GM18517 (cell line): Measurements from ENCODE around the gene ERCC6L2.

Source experiments
- ATAC-seq: cut with Tn5 transposase; IDR thresholded peaks from one replicate; pipeline ENCODE4 v1.9.1; 2021; ENCODE audit warnings: mild to moderate bottlenecking, moderate library complexity; ENCODE audit not compliant: unreplicated experiment

Gene ERCC6L2, protein sequence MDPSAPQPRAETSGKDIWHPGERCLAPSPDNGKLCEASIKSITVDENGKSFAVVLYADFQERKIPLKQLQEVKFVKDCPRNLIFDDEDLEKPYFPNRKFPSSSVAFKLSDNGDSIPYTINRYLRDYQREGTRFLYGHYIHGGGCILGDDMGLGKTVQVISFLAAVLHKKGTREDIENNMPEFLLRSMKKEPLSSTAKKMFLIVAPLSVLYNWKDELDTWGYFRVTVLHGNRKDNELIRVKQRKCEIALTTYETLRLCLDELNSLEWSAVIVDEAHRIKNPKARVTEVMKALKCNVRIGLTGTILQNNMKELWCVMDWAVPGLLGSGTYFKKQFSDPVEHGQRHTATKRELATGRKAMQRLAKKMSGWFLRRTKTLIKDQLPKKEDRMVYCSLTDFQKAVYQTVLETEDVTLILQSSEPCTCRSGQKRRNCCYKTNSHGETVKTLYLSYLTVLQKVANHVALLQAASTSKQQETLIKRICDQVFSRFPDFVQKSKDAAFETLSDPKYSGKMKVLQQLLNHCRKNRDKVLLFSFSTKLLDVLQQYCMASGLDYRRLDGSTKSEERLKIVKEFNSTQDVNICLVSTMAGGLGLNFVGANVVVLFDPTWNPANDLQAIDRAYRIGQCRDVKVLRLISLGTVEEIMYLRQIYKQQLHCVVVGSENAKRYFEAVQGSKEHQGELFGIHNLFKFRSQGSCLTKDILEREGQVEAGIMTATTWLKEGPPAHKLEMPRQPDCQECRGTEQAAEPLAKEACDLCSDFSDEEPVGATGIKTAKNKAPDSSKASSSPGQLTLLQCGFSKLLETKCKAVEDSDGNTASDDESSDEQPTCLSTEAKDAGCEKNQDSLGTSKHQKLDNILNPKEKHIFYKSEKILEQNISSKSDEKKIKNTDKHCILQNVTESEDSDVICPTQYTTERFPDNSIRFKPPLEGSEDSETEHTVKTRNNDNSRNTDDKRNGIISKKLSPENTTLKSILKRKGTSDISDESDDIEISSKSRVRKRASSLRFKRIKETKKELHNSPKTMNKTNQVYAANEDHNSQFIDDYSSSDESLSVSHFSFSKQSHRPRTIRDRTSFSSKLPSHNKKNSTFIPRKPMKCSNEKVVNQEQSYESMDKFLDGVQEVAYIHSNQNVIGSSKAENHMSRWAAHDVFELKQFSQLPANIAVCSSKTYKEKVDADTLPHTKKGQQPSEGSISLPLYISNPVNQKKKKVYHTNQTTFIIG (N-terminal part only)

GRCh38 chr9:95875305-95876137, at the start of gene ERCC6L2:
ERCC6L2 (plus strand) TSS chr9:95875691; CDS start chr9:95876039, 348 bp downstream.
- ATAC-seq: peak; percentile 77

- no peak for ATAC-seq
Observed at GRCh38 chr9:95826183-95826838, 49.2 kb upstream of the ERCC6L2 start.

GRCh38 chr9:95830768-95831167, 44.7 kb upstream of the ERCC6L2 start:
- ATAC-seq: no peak

GRCh38 chr9:95831810-95832209, 43.7 kb upstream of the ERCC6L2 start:
- no peak for ATAC-seq

GRCh38 chr9:95833546-95834178, 41.8 kb upstream of the ERCC6L2 start:
- ATAC-seq: no peak

GRCh38 chr9:95834281-95834907, 41.1 kb upstream of the ERCC6L2 start:
- ATAC-seq: no peak

- no peak for ATAC-seq
Observed at GRCh38 chr9:95835393-95835792, 40.1 kb upstream of the ERCC6L2 start.

GRCh38 chr9:95836072-95836471, 39.4 kb upstream of the ERCC6L2 start:
- ATAC-seq: no peak

GRCh38 chr9:95839012-95839411, 36.5 kb upstream of the ERCC6L2 start:
- ATAC-seq: no peak

- ATAC-seq: no peak
Observed at GRCh38 chr9:95840074-95840473, 35.4 kb upstream of the ERCC6L2 start.

GRCh38 chr9:95841377-95841776, 34.1 kb upstream of the ERCC6L2 start:
- no peak for ATAC-seq

DNA sequence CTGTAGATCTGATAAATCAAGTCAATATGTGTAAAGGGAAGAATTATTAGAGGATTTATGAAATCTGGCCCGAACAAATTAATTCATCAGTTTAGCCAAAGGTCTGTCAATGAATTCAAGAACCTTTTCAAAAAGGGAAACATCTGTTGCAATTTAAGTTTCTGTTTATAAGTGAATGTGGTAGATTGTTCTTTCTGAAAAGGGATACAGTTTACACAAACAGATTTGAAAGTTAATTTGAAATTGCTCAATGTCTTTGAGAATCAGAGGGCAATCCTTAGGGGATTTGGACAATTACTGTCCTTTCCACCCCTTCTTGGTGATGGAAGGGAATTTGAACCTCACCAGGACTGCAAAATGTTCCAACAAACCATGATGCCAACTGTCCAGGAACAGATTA, 29.7 kb upstream of the ERCC6L2 start:
- no peak for ATAC-seq

DNA sequence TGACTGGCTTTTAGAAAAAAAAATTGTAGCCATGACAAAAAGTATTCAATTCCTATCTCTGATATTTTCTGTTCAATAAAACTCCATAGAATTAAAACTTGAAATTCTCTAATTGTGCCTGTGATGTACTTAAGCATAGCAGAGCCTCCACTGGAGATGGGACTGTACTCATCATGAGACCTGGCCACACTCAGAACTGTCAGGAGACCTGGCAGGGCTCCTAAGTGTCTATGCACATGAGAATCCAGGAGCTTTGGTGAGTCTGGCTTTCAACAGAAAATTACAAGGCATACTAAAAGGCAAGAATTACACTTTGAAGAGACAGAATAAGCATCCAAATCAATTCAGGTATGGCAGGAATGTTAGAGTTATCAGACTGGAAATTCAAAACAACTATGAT, 26.7 kb upstream of the ERCC6L2 start:
- ATAC-seq: no peak

- peak; percentile 96 for ATAC-seq
Observed at GRCh38 chr9:95852059-95853032, 23.1 kb upstream of the ERCC6L2 start.

GRCh38 chr9:95854386-95855020, 21.0 kb upstream of the ERCC6L2 start:
- no peak for ATAC-seq

- ATAC-seq: no peak
Observed at GRCh38 chr9:95855961-95856360, 19.5 kb upstream of the ERCC6L2 start.

- no peak for ATAC-seq
Observed at GRCh38 chr9:95857124-95857523, 18.4 kb upstream of the ERCC6L2 start.
